UCSD-AML1 (cell line): ENCODE measurements around the gene ELF1.

Experiments
- DNase-seq: peaks from one replicate; lab custom pipeline; 2025; ENCODE audit not compliant: unreplicated experiment; lab: John Stamatoyannopoulos, UW

The ELF1 gene

GRCh38 chr13:41019011-41019487, at the start of gene ELF1:
TSS of gene ELF1 (minus strand) at chr13:41019316. CDS start at chr13:40982054, 37,262 bp downstream.
- DNase-seq: peak; percentile 25

DNA sequence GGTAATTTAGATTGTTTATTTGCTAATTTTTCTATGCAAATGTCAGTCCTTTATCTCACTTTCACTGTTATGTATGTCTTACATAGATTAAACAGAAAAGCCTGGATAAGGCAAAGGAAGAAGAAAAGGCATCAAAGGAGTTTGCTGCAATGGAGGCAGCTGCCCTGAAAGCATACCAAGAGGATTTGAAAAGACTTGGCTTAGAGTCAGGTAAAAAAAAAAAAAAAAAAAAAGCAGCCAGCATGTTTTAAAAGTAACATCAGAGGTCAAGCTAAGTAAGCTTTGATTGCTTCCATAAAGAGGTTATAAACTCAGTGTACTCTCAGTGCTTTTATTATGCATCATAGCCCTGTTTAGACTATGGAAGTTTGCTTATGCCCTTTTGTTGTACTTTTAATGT, 46.0 kb upstream of the ELF1 start:
- DNase-seq: no peak

DNA sequence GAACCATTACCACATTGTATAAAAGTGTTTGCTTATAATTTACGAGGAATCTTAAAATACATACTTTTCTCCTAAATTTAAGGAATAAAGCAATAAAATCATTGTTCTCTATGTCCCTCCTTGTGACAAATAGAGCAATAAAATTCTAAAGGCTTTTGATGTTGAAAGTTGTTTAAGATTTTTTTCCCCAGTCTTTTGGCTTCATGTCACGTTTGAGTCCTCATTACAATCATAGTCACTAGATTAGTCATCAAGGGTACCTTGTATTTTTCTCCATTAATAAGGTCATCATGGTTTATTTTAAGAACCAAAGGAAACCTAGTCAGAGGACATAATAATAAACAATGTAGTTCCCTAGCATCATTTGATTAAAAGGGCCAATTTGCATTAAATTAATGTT, 45.4 kb upstream of the ELF1 start:
- DNase-seq: no peak

- no peak for DNase-seq
Observed at GRCh38 chr13:41061914-41062837, 43.1 kb upstream of the ELF1 start.

DNA sequence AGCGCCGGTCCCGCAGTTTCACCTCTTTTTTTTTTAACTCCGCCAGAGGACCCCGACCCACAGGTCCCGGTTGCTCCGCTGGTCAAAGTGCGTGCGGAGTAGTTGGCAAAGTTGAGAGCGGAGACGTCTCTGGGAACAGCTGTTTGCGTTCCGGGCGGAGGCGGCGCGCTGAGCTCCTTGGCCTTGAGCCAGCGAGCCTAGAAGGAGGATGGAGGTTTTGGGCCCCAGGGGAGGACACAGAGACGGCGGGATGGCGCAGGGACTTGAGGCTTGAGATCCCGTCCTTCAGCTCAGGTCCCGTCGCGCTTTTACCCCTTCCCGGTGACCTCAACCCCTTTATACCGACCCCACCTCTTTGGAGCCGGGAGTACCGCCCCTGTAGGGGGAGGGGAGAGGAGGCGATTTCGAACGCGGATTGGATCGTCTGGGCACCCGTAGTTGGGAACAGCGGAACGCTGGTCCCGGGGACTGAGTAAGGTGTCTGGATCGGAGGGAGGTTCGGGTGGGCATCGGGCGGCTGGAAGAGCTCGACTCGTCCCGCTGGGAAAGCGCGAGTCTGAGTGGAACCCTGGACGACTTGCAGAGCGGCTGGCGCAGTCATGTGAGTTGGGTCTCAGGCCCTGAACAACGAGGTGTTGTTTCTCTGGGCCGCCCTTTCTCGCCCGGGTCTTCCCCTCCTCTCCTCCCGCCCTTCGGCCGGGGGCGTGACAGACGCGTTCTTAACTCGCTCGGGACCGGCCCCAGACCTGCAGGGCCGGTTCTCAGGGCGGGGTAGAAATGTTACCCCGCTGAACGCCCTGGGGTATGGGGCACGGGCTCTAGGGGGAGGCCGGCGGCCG, 42.2 kb upstream of the ELF1 start, which contains the start of gene WBP4:
Gene WBP4 (plus strand): TSS at position 435 of the 839 bp plus-strand sequence. CDS start 165 bp downstream, at position 600.
- peak; percentile 95 for DNase-seq

DNA sequence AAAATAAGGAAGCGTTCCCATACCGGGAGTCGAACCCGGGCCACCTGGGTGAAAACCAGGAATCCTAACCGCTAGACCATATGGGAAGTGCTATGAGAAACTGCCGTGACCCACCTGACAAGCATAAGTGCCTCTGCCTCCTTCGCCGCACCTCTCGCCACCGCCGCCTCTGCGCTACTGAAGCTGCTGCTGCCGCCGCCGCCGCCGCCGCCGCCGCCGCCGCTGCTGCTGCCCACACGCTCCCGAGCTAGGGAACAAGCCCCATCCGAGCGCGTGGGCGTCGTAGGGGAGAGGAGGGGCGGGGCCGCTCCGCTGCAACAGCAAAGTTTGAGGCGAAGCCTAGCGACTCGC, 41.6 kb upstream of the ELF1 start:
- peak; percentile 86 for DNase-seq

DNA sequence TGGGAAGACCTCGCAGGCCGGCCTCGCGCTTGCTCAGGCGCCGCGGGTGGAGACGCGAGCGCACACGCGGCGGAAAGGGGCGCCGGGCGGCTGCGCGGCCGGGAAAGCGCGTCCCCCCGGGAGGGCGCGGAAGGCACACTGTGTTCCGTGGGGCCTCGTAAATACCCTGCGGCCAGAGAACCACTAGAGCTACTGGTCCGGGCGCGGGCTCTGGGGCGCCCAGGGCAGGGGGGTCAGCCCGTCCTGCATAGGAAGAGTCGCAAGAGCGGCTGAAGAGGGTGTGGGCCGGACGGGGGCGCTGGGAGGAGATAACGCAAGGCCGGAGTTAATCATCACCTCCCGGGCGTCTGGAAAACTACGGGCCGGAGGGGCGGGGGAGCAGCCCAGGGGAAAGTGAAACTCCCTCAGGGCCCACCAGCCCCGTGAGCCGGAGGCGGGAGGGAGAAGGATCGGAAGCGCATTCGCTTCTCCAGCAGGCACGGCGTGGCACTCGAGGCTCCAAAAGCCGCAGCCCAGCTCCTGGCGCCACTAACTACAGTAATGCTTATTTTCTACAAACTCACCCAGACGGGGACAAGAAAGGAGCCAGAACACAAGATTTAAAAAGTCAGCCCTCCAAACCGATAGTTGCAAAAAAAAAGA, 41.1 kb upstream of the ELF1 start:
- DNase-seq: peak; percentile 92

GRCh38 chr13:41059456-41060081, 40.5 kb upstream of the ELF1 start:
- no peak for DNase-seq

DNA sequence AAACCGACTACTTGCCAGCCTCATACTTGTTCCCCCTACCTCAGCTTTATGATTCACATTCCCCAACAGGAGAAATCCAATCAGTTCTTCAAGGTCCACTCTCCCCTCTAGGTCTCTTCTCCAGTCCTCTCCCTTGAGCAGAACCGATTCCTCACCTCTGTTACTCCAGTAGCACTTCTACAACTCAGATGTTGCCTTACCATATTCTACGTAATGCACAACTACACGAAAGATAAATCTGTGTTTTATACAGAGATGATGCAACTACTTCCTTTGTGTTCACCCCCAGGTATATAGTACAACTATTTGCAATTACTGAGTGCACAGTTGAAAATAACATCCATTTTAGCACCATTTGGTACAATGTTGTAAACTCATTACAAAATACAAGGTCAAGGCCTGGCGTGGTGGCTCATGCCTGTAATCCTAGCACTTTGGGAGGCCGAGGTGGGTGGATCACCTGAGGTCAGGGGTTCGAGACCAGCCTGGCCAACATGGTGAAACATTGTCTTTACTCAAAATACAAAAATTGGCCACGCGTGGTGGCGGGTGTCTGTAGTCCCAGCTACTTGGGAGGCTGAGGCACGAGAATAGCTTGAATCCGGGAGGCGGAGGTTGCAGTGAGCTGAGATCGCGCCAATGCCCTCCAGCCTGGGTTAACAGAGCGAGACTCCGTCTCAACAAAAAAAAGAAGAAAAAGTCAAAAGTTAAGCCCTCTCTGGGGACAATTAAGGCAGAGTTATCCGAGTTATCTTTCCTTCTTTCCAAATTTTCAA, 39.4 kb upstream of the ELF1 start:
- no peak for DNase-seq

DNA sequence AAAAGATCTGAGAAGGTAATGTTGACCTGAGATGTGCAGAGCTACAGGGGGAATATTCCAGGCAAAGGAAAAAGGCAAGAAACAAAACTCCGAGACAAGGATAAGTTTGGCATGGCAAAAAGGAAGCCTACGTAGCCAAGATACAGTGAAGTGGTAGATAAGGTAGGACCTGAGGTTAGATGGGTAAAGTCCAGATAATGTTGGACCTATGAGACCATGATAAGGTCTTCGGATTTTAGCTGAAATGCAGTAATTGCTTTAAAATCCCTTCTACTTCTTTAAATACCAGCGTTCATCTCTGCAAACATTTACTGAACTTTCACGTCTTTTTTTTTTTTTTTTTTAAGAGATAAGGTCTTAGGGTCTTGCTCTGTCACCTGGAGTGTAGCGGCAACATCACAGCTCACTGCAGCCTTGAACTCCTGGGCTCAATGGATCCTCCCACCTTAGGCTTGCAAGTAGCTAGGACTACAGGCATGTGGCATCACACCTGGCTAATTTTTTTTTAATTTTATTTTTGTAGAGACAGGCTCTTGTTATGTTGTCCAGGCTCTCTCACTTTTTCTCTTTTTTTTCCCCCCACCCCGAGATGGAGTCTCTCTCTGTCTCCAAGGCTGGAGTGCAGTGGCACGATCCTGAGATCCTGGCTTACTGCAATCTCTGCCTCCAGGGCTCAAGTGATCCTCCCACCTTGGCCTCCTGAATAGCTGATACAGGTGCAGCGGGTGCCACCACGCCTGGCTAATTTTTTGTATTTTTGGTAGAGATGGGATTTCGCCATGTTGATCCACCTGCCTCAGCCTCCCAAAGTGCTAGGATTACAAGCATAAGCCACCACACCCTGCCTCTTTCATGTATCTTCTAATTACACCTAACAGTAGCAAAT, 38.0 kb upstream of the ELF1 start:
- DNase-seq: no peak

GRCh38 chr13:41056194-41056593, 37.1 kb upstream of the ELF1 start:
- DNase-seq: no peak

DNA sequence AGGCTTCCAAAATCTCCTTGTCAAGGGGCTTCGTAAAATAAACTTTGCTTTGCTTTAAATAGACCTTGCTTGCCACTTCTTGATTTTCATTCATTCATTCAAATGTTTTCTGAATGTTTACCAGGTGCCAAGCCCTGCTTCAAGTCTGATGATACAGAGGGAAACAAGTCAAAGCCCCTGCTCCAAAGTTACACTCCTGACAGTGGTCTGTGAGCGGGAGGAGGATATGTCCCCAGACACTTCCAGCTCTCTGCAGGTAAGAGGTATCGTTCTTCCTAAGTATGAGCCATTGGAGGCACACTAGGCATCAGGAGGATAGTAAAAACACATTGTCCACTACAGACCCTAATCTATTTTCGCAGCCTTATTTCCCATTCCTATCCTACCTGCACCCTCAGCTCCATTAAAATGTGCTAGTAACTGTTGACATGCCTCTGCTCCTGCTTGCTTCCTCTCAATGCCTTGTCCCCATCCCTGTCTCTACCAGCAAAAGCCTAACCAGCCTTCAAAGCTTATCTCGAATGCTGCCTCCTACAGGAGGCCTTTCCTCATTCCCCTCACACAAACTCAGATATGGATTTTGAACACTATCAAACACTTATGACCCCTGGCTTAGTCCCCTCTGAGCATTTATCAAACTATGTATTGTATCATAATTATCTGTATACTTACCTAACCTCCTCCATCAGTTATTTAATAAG, 36.0 kb upstream of the ELF1 start:
- no peak for DNase-seq

DNA sequence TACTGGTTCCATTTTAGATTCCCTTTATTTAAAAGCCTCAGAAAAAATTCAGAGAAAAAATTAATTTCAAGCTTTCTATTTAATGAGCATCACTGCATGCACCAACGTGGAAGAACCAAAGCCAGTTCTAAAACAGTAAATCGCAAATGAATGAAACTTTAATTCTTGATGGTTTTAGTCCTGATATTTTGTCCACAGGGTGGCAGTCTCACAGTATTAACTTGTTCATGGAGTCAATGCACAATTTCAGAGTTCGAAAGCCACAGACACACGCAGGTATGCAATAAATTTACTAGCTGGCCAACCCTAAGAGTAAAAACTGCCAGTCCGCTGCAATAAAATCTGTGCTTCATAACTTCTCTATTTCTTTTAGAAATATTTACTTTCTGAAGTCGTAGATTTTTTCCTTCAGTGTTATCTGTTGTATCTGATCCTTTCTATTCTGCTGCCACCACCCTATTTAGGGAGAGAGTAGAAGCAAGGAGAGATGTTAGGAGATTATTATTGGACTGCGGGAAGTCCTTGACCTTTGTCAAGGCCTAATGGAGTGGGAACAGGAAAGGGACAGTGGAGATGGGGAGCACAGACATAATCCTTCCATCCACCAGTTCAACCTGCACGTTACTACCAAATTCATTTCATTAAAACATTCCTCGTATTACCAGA, 35.2 kb upstream of the ELF1 start:
- DNase-seq: no peak

DNA sequence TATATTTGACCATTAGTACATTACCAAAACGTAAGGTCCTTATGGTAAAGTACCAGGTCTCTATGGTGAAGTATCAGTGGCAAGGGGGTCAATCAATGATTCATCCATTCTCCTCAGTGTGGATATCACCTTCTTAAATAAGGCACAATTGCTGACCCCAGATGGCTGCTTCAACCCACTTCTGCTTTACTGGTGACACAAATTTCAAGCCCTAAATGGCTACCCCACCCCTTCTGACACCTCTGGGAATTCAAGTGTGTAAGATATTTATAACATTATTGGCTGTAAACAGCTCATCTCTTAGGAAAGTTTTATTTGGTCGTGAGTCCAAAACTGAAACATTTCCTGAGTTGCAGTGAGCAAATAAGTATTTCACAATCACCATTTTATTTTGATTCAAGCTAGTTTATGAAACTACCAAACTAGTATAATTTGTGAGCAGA, 34.3 kb upstream of the ELF1 start:
- DNase-seq: no peak

DNA sequence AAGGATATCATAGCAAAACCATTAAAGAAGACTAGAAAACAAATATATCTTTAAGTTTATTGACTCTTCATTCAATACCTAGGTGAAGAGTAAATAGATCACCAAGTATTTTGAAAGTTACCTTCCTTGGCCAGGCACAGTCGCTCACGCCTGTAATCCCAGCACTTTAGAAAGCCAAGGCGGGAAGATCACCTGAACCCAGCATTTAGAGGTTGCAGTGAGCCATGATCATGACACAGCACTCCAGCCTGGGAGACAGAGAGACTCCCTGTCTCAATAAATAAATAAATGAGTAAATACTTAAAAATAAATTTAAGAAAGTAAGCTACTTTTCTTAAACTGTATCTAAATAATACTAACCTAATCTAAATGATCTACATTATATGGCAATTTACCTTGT, 33.3 kb upstream of the ELF1 start:
- no peak for DNase-seq

DNA sequence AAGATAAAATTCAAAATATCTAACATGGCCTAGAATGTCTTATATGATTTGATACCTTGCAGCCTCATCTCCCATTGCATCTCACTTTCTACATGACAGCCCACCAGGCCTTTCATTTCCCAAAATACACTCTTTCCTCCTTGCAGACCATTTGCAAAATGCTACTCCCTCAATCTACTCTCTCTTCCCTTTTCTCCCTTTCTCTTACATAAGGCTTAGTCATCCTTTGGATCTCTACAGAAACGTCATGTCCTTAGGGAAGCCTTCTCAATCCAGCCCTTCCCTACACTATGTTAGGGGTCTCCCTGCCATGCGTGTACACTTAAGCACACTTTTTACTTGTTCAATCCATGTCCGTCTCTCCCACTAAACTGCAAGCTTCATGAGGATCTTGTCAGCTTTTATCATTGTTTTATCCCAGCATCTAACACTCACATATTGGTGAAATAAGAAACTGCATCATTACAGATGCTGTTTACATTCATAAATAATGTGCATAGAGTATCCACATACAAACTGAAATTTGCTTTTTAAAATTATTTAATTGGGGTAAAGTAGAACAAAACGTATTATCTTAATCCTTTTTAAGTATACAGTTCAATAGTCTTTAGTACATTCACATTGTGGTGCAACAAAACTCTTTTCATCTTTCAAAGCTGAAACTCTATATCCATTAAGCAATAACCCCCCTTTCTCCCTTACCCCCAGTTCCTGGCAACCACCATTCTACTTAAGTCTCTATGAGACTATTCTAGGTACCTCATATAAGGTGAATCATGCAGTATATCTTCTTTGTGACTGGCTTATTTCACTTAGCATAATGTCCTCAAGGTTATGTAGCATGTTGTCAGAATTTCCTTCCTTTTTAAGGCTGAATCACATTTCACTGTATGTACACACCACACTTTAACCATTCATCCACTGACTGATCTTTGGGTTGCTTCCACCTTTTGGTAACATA, 30.6 kb upstream of the ELF1 start:
- DNase-seq: no peak

DNA sequence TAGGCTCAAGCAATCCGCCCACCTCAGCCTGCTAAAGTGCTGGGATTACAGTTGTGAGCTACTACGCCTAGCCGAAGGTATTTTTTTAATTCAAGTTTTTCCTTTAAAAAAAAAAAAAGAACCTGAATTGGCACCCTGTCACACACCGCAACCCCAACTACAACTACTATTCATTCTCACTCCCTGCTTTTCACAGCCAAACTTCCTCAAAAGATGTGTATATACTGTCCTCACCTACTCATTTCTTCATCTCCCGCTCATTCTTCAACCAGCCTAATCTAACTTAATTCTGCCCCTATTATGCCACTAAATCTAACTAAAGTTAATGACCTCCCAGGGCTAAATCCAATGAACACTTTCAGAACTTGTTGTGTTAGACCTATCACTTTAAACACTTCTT, 29.5 kb upstream of the ELF1 start:
- DNase-seq: no peak
